Left renal cortex interstitium (tissue), 4 donors: ENCODE measurements around the gene MFF. TPM values are rescaled to one million over a fixed set of nuclear protein-coding genes. Genes with fewer than 3 reads are reported as not detected.
"Not testable (repeated sequence)": the region's sequence is repeated elsewhere in the genome, so short reads cannot be mapped to it uniquely, and the experiment has no call there.

ENCODE experiments used
- DNase-seq, 4 donors: peaks; one replicate each; pipeline ENCODE4 v3.0.0-alpha.2; 2013; ENCODE audit warnings: low read depth in 4 of 4, low spot score in 2 of 4, missing footprints in 1 of 4
- polyA plus RNA-seq, 4 donors: library from polyadenylated mRNA; unstranded; fragments of 120-200 nt; gene quantifications; one replicate each; pipeline ENCODE4 v1.2.1, GENCODE V29; 2013; ENCODE audit not compliant: insufficient read length in 4 of 4

The MFF gene
- polyA plus RNA-seq, 4 donors = 124 to 144 (median 134) TPM

- no peak for DNase-seq
Observed at GRCh38 chr2:227376656-227377396, 51.8 kb downstream of the MFF start.

GRCh38 chr2:227377467-227378351, 52.7 kb downstream of the MFF start:
- DNase-seq = no peak

- no peak for DNase-seq
Observed at GRCh38 chr2:227378371-227378782, 53.3 kb downstream of the MFF start.

GRCh38 chr2:227379095-227379494, 54.0 kb downstream of the MFF start, which contains the start of gene TM4SF20:
Gene TM4SF20 (minus strand): TSS chr2:227379306. CDS start chr2:227379268, 38 bp downstream.
- no peak for DNase-seq

GRCh38 chr2:227382241-227382835, 57.3 kb downstream of the MFF start:
- not testable (repeated sequence) for DNase-seq

- no peak for DNase-seq
Observed at GRCh38 chr2:227383686-227384085, 58.6 kb downstream of the MFF start.

- DNase-seq = no peak
Observed at GRCh38 chr2:227386630-227387029, 61.6 kb downstream of the MFF start.

- DNase-seq = not testable (repeated sequence)
Observed at GRCh38 chr2:227387583-227387982, 62.5 kb downstream of the MFF start, which contains the start of gene SCYGR1. Gene SCYGR1 (minus strand): TSS chr2:227387949. CDS start chr2:227387949, 0 bp downstream.

GRCh38 chr2:227388537-227389011, 63.5 kb downstream of the MFF start:
- no peak for DNase-seq

GRCh38 chr2:227389231-227389630, 64.2 kb downstream of the MFF start:
- no peak for DNase-seq

- no peak for DNase-seq
Observed at GRCh38 chr2:227389661-227390060, 64.6 kb downstream of the MFF start.

- DNase-seq = no peak
Observed at GRCh38 chr2:227390468-227391256, 65.6 kb downstream of the MFF start.

GRCh38 chr2:227394401-227394800, 69.3 kb downstream of the MFF start:
- no peak for DNase-seq

GRCh38 chr2:227395556-227395955, 70.5 kb downstream of the MFF start:
- DNase-seq = no peak

GRCh38 chr2:227397562-227397961, 72.5 kb downstream of the MFF start:
- DNase-seq = no peak

GRCh38 chr2:227398684-227399670, 73.9 kb downstream of the MFF start:
- DNase-seq = no peak

GRCh38 chr2:227401550-227401949, 76.5 kb downstream of the MFF start:
- no peak for DNase-seq

- no peak for DNase-seq
Observed at GRCh38 chr2:227402321-227402720, 77.3 kb downstream of the MFF start.

GRCh38 chr2:227402959-227403358, 77.9 kb downstream of the MFF start:
- DNase-seq = no peak
